Epithelial cell of prostate (primary cell): ENCODE results near the gene LAIR2.
"Not testable (repeated sequence)": the region's sequence is repeated elsewhere in the genome, so short reads cannot be mapped to it uniquely, and the experiment has no call there.

Source experiments
- DNase-seq: peaks from one replicate; pipeline ENCODE4 v3.0.0-alpha.2; 2011; ENCODE audit warnings: low read depth, low spot score
- H3K27ac ChIP-seq: fragments of 450-650 bp; 2 replicates; pipeline ENCODE4 v1.5.1; 2017; ENCODE audit warnings: mild to moderate bottlenecking

LAIR2 gene

DNA sequence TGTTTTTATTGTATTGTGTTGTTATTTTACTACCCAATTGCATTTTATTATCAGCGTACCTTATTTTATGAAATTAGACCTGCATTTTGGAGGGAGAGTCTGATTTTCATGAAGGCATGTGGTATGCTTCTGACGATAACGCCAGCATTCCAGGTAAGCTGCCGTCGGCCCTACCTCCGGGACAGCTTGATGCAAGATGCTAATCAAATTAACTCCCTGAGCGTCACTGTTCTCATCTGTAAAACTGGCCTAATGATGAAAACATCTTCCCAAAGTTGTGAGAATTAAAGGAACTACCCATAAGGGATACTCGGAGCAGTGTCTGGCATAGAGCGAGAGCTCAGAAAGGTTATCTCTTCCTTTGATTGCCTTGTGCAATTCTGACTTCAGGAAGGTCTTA lies 12.9 kb upstream of the LAIR2 start:
- H3K27ac ChIP-seq = no peak overlapping the region

DNA sequence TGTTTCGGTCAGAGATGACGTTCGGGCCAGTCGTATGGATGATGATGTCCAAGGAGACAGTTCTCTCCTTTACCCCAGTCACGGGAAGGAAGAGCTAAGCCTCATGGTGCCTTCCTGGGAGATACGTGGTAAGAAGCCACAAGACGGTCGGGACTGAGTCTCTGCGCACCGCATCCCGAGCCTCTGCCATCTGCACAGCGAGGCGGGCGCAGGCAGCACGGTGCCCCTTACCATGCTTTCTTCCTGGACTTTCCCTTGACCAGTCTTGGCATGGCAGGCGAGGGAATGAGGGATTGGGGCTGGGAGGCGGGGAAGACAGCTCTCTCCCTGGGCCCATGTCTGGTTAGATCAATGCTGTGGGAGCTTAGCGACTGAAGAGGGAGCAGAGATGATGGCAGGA lies 10.1 kb upstream of the LAIR2 start:
- DNase-seq = no peak
- no peak overlapping the region for H3K27ac ChIP-seq

More for the DNA sequence above, 12.9 kb upstream of the LAIR2 start:
- no peak for DNase-seq

DNA sequence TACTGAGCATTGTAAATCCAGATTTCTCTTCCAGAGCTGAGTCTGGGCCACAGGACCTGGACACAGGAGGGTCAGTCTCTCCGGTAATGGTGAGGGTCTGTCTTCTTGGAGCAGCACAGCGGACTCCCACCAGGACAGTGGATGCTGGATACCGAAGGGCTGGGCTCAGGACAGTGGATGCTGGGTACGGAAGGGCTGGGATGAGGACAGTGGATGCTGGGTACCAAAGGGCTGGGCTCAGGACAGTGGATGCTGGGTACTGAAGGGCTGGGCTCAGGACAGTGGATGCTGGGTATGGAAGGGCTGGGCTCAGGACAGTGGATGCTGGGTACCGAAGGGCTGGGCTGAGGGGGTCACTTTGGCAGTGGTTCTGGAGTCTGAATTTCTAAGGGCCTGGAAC lies 9.6 kb upstream of the LAIR2 start:
- DNase-seq, H3K27ac ChIP-seq: not testable (repeated sequence)

GRCh38 chr19:54493967-54494585 lies 8.6 kb upstream of the LAIR2 start:
- DNase-seq = no peak
- H3K27ac ChIP-seq = no peak overlapping the region

DNA sequence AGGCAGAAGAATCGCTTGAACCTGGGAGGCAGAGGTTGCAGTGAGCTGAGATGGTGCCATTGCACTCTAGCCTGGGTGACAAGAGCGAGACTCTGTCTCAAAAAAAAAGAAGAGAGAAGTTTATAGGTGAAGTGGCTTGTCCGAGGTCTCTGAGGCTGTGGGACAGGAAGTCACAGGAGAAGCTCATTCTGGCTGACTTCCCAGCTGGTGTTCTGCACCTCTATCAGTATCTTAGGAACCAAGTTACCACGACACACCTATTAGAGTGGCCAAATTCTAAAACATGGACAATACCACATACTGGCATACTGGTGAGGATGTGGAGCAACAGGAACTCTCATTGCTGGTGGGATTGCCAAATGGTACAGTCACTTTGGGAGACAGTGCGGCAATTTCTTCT lies 7.3 kb upstream of the LAIR2 start:
- not testable (repeated sequence) for H3K27ac ChIP-seq, DNase-seq

DNA sequence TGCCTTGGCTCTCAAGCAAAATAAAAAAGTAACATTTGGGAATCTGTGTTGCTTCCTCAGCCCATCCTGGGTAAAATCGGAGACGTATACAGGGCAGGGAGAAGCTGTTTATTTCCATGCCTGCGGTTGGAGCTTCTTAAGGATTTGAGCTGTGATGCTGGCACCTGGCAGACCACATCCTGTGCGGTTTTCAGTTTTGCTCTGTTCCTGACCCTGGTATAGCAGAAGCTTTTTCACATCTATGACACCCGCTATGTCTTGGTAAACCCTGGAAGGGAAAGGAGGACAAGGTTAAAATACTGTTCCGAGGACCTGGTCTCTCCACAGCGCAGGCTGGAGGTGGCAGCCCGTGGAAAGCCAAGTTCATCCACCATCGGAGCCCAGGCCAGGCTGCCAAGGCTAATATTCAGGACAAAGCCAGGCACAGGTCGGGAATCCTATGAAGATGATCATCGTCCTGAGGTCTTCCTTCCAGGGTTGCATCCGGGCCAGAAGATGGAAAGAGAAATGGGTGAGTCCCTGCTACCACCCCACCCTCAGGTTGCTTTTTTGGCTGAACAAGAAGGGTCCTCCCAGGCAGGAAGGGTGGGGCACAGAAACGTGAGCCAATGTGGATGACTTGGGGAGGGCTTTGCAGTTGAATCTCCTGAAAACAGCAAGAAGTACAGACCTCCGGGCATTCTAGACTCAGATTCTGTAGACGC lies 4.7 kb upstream of the LAIR2 start:
- not testable (repeated sequence) for H3K27ac ChIP-seq, DNase-seq

GRCh38 chr19:54498451-54498772 lies 4.2 kb upstream of the LAIR2 start:
- DNase-seq, H3K27ac ChIP-seq: not testable (repeated sequence)

- DNase-seq, H3K27ac ChIP-seq: not testable (repeated sequence)
Measured at GRCh38 chr19:54505542-54505941, 2.9 kb downstream of the LAIR2 start.

GRCh38 chr19:54506079-54506478 lies 3.4 kb downstream of the LAIR2 start:
- no peak overlapping the region for H3K27ac ChIP-seq
- DNase-seq = no peak

GRCh38 chr19:54507038-54507717 lies 4.5 kb downstream of the LAIR2 start:
- not testable (repeated sequence) for H3K27ac ChIP-seq, DNase-seq

DNA sequence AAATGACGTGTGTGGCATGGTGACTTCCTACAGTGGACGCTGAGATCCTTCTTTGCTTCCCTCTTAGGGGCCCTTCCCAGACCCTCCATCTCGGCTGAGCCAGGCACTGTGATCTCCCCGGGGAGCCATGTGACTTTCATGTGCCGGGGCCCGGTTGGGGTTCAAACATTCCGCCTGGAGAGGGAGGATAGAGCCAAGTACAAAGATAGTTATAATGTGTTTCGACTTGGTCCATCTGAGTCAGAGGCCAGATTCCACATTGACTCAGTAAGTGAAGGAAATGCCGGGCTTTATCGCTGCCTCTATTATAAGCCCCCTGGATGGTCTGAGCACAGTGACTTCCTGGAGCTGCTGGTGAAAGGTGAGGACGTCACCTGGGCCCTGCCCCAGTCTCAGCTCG lies 5.2 kb downstream of the LAIR2 start:
- no peak for DNase-seq
- H3K27ac ChIP-seq = no peak overlapping the region

DNA sequence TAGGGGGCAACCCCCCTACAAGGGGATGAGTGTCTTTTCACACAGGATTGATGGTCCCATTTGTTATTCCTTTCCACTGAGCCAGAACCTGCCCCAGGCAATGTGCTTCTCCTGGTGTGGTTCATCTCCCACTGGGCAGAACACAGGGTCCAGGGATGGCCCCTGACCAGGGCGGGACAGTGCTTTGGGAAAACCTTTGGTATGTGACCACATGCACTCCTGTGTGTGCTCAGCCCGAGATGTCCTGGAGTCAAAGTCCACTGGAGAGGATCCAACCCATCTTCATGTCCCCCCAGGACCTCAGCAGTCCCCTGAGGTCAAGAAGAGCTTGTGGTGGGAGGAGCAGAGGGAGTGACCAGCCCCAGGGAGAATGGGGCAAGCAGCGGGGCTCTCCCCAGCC lies 5.9 kb downstream of the LAIR2 start:
- not testable (repeated sequence) for DNase-seq, H3K27ac ChIP-seq

GRCh38 chr19:54509200-54509940 lies 6.7 kb downstream of the LAIR2 start:
- not testable (repeated sequence) for H3K27ac ChIP-seq, DNase-seq

DNA sequence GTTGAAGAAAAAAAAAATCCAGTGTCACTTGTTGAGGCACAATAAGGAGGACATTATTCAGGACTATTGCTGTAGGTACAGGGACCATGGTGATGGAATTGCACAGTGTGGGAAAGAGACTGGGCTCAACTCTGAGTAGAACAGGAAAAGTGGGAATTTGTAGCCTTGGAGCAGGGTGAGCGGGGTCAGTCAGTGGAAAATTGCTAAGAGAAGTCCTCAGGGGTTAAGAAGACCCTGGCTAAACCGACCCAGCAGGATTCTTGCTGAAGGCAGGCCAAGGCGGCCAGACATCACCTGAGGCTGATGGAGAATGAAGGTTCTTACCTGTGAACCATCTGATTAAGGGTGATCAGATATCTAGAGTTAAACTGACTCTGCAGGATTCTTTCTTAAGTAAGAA lies 12.5 kb downstream of the LAIR2 start:
- no peak for DNase-seq
- H3K27ac ChIP-seq = no peak overlapping the region

DNA sequence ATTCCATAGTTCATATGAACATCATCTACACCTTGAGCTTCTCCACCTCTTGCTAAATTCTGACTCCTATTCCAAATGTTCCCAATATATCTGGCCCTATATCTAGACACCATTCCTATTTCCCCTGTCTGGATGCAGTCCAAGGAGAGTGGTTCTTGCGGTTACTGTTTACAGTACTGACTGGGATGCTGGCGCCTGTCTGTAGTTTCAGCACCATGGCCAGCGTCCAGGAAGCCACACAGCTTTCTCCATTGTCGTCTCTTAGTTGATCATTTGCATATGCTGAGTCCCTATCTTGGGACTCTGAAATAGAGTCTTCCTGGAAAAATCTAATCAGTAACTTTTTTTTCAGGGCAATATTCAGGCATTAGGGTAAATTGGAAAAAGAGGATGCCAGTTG lies 14.9 kb downstream of the LAIR2 start:
- no peak for DNase-seq
- H3K27ac ChIP-seq = no peak overlapping the region

DNA sequence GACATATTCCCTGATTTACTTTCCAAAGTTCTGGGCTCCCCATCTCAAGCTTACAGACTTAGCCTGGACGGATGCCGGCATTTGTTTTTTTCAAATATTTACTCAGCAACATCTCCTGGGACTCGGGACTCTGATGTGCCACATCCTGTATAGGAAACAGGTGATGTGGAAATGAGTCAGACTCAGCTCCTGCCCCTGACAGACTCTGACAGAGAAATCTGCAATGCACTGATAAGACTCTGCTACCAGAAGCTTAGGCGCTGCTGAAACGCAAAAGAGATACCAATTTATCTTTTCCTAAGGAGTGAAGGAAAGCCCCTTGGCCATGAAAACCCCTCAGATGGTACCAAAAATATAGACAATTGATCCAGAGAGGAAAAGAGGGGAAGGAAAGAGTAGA lies 16.2 kb downstream of the LAIR2 start:
- H3K27ac ChIP-seq = no peak overlapping the region
- no peak for DNase-seq

DNA sequence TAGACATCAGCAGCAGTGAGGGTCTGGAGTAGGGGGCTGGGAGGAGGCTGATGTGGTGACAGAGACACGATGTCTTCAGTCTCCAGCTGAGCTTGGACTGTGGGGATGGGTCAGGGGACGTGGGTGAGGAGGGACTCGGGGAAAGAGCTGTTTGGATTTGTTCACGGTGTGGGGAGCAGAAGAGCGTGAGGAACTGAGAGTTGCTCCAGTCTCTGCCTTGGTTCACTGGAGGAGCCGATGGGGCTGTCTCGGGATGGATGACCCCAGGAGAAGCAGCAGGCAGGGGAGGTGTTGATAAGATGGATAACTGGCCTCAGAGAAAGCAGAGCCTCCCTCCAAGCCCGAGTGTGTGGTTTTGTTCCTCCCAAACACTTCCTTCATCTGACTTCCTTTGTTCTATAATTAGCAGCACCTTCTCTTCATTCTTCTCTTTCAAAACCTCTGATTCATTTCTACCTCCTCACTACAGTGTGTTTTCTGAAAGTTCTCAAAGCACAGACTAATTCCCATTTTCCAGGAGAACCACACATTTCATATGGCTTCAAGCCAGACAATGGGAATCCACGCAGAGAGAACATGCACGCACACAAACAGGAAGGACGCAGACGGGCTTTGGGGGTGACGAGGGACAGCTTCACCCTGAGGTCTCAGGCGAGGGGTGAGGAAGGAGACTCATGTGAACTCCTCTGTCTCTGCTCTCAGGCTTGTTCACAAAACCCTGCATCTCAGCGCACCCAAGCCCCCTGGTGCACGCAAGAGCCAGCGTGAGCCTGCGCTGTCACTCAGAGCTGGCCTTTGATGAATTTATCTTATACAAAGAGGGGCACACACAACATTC lies 18.6 kb downstream of the LAIR2 start:
- H3K27ac ChIP-seq = no peak overlapping the region
- no peak for DNase-seq

DNA sequence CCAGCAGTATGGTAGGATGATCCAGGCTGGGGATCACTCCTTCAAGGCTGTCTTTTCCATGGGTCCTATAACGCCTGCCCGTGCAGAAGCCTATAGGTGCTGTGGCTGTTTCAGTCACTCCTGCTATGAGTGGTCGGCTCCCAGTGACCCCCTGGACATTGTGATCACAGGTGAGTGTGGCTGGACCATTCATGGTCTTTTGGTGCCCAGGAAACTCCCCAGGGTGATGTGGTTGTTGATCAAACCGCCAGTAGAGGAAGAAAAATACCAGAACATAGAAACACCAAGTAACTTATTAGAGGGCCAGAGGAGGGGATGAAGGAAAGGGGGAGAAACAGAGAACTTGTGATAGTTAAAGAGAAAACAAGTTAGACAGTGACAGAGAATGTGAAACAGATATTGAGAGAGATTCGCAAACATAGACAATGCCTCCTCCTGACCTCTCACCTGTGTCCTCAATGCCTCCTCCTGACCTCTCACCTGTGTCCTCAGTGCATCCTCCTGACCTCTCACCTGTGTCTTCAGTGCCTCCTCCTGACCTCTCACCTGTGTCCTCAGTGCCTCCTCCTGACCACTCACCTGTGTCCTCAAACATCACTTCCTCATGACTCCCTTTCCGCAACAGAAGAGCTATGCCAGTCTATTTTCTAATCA lies 19.4 kb downstream of the LAIR2 start:
- DNase-seq = no peak
- H3K27ac ChIP-seq = no peak overlapping the region

DNA sequence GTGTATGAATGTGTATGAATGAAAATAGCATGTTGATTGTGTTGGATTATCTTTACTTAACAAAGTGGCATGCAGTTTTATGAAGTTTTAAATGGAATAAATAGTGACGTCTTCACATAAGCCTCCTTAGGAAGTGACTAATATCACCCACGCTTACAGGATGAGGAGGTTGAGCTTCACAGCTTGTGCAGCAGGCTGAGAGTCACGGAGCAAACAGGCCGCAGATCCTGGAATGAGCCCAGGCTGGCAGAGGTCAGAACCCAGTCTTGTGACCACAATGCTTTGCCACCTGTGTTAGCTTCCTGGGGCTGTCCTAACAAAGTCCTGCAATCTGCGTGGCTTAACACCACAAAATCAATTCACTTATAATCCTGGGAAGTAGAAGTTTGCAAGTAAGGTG lies 20.8 kb downstream of the LAIR2 start:
- no peak overlapping the region for H3K27ac ChIP-seq
- DNase-seq = no peak

DNA sequence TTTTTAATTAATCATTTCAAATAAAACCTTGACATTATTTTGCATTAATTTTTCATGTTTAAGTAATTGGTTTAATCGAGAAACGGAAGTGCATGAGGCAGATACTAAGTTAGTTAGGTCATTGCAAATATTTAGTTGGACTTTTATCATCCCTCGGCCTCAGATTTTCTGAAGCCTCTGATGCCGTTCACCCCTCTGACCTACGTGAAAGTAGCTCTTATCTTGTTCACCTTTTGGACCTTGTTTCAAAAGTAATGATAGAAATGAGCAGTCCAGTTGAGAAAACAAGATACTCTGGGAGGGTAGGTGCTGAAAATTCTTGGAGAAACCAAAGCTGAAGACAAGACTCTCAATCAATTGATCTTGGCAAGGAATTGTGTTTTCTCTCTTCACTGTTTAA lies 23.0 kb downstream of the LAIR2 start:
- no peak for DNase-seq
- H3K27ac ChIP-seq = no peak overlapping the region
